ENCODE data around the gene PAFAH2. TPM values are rescaled to one million over a fixed set of nuclear protein-coding genes. Genes with fewer than 3 reads are reported as not detected.

The PAFAH2 gene
- total RNA-seq, 4 donors from 2014 or later: 15.7 to 57.8 (median 48.4) TPM

GRCh38 chr1:26025060-26025459, 27.2 kb upstream of the PAFAH2 start:
- Histone ChIP-seq H3K27me3 (no peaks in the 10 kb centered on the region), H3K4me1 (no peaks in the 10 kb centered on the region), H3K36me3 (no peaks in the 10 kb centered on the region), H3K9me3 (no peaks in the 10 kb centered on the region), H3K27ac (no peak overlapping the region), H3K4me3 (no peak overlapping the region)
- TF ChIP-seq CTCF (IDR thresholded peaks at IDR 0.05) (no peak), POLR2A (IDR thresholded peaks at IDR 0.05) (no peak)
- no peak for DNase-seq

- Histone ChIP-seq H3K4me1 (no peaks in the 10 kb centered on the region), H3K27ac (no peak overlapping the region), H3K4me3 (no peak overlapping the region), H3K27me3 (no peaks in the 10 kb centered on the region), H3K9me3 (no peaks in the 10 kb centered on the region), H3K36me3 (no peaks in the 10 kb centered on the region)
- DNase-seq: no peak
- TF ChIP-seq POLR2A (IDR thresholded peaks at IDR 0.05) (no peak), CTCF (IDR thresholded peaks at IDR 0.05) (no peak)
These were observed 26.0 kb upstream of the PAFAH2 start for GRCh38 chr1:26023826-26024225.

GRCh38 chr1:26023009-26023408, 25.1 kb upstream of the PAFAH2 start:
- Histone ChIP-seq H3K27me3 (no peaks in the 10 kb centered on the region), H3K36me3 (no peaks in the 10 kb centered on the region), H3K27ac (no peak overlapping the region), H3K9me3 (no peaks in the 10 kb centered on the region), H3K4me3 (no peak overlapping the region), H3K4me1 (no peaks in the 10 kb centered on the region)
- no peak for TF ChIP-seq POLR2A (IDR thresholded peaks at IDR 0.05)
- no peak for TF ChIP-seq CTCF (IDR thresholded peaks at IDR 0.05)
- no peak for DNase-seq

- DNase-seq: no peak
- TF ChIP-seq CTCF (IDR thresholded peaks at IDR 0.05) (no peak), POLR2A (IDR thresholded peaks at IDR 0.05) (no peak)
- Histone ChIP-seq H3K4me3 (no peak overlapping the region), H3K9me3 (no peaks in the 10 kb centered on the region), H3K4me1 (no peaks in the 10 kb centered on the region), H3K27me3 (no peaks in the 10 kb centered on the region), H3K27ac (no peak overlapping the region), H3K36me3 (no peaks in the 10 kb centered on the region)
These were observed 24.5 kb upstream of the PAFAH2 start for GRCh38 chr1:26022404-26022779.

GRCh38 chr1:26021647-26022403, 24.0 kb upstream of the PAFAH2 start, which contains the start of gene EXTL1:
EXTL1 (plus strand) TSS chr1:26021775; CDS start chr1:26022647, 872 bp downstream.
- TF ChIP-seq CTCF (IDR thresholded peaks at IDR 0.05) (no peak), POLR2A (IDR thresholded peaks at IDR 0.05) (no peak)
- Histone ChIP-seq H3K27me3 (no peaks in the 10 kb centered on the region), H3K36me3 (no peaks in the 10 kb centered on the region)

More at GRCh38 chr1:26021647-26022403, 24.0 kb upstream of the PAFAH2 start, which contains the start of gene EXTL1:
- Histone ChIP-seq H3K4me3 (peak within 1 kb of the TSS in 1 of 4 donors; percentile 9), H3K27ac (no peak within 1 kb of the TSS), H3K9me3 (no peaks in the 10 kb centered on the region), H3K4me1 (no peaks in the 10 kb centered on the region)
- DNase-seq: no peak

Data from Peyer's patch (tissue), 4 donors.